ENCODE results near the gene U2AF1. TPM values are rescaled to one million over a fixed set of nuclear protein-coding genes. Genes with fewer than 3 reads are reported as not detected.
"Not testable (repeated sequence)": the region's sequence is repeated elsewhere in the genome, so short reads cannot be mapped to it uniquely, and the experiment has no call there.

Gene U2AF1, protein sequence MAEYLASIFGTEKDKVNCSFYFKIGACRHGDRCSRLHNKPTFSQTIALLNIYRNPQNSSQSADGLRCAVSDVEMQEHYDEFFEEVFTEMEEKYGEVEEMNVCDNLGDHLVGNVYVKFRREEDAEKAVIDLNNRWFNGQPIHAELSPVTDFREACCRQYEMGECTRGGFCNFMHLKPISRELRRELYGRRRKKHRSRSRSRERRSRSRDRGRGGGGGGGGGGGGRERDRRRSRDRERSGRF
- polyA plus RNA-seq (2013, experiment 1 of 4) = 214 TPM
- 214 TPM for polyA plus RNA-seq (2013, experiment 2 of 4)
- polyA plus RNA-seq (2013, experiment 3 of 4) = 107 TPM
- 124 TPM for polyA plus RNA-seq (2013, experiment 4 of 4)

DNA sequence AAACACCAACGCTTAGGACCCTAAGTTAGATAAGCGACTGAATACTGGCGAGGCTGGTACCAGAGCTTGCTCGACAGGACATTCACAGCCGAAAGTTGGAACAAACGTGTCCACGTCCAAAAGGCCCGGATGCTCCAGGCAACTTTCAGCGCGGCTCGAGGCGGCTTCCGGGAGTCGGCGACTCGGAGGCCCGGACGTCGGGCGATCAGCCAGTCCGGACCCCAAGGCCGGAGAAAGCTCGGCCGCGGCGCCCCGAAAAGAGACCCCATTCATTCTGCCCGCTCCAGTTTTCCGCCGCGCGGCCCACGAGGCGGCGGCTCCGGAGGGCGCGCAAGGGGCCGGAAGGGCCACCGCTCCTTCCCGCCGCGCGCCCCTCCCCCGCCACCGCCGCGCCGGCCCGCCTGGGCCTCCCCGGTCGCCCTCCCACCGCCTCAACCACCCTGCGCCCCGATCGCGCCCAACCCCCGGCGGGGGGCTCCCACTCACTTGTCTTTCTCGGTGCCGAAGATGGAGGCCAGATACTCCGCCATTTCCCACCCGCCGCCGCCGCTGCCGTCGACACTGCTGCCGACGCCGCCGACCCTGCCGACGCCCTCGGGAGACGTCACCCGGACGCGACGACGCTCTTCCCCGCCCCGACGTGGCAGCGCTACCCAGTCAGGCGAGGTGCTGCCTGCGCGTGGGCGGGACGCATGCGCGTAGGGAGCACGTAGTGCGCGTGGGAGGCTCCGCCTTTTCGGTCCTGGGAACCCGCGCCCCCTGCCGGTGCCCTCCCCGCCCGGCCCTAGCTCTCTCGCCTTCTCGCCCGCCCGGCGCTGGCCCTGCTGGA lies at the start of gene U2AF1:
TSS of gene U2AF1 (minus strand) at position 606 of the 829 bp plus-strand sequence. CDS start at position 530, 76 bp downstream.
- peak within 1 kb of the TSS; percentile 37 for H3K4me3 ChIP-seq (ENCODE audit: insufficient read depth, low read depth, low read length)
- H3K36me3 ChIP-seq (ENCODE audit: control insufficient read depth, insufficient read depth, low read length); H3K4me1 ChIP-seq (ENCODE audit: control insufficient read depth, insufficient read depth, low read length); H3K27me3 ChIP-seq (ENCODE audit: control insufficient read depth, insufficient read depth, low read length, poor library complexity, severe bottlenecking); H3K9me3 ChIP-seq (ENCODE audit: control insufficient read depth, low read length); H3K27ac ChIP-seq (ENCODE audit: insufficient read depth, low read depth, low read length, poor library complexity, severe bottlenecking): not testable (repeated sequence)
- 0 to 1% methylated on average over 25 to 40 of the region's 107 CpGs for WGBS, 2 experiments

DNA sequence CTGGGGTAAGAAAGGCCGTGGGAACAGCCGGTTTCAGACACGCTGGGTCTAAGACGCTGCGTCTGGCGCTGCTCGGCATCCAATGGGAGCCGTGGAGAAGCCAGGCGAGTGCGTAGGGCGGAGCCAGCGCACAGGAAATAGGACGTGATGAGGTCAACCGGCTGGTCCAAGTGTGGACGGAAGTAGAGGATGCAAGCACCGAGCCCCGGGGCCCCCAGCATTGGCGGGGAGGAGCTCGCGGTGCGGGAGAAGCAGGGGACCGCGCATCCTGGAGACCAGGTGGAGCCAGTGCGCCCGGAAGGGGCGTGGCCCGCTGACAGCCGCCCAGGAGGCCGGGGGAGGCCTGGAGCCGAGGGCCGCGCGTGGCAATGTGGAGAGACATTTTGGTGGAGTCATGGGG lies 46.2 kb upstream of the U2AF1 start:
- WGBS, 2 experiments = no CpG with 5 or more reads among the region's 33 CpGs

DNA sequence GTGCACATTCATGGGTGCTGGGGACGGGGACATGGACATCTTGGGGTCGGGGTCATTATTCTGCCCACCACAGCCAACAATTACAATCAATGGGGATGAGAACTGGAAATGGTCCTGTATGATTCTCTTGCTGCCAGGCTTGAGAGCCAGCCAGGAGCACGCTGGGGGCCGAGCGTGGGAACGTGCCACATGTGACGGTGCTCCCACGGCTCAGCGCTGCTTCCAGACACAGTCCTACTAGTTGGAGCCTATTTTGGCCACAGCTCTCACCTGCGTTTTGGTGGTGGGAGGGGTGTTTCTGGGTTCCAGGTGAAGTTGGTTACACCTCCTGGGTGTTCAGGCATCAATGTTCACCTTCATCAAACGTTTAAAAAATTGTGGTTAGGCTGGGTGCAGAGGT lies 42.0 kb upstream of the U2AF1 start:
- H3K36me3 ChIP-seq (ENCODE audit: control insufficient read depth, insufficient read depth, low read length); H3K9me3 ChIP-seq (ENCODE audit: control insufficient read depth, low read length); H3K4me1 ChIP-seq (ENCODE audit: control insufficient read depth, insufficient read depth, low read length); H3K4me3 ChIP-seq (ENCODE audit: insufficient read depth, low read depth, low read length); H3K27ac ChIP-seq (ENCODE audit: insufficient read depth, low read depth, low read length, poor library complexity, severe bottlenecking); H3K27me3 ChIP-seq (ENCODE audit: control insufficient read depth, insufficient read depth, low read length, poor library complexity, severe bottlenecking): not testable (repeated sequence)
- no CpG with 5 or more reads among the region's 11 CpGs for WGBS, 2 experiments

More for the DNA sequence above, 46.2 kb upstream of the U2AF1 start:
- not testable (repeated sequence) for H3K4me3 ChIP-seq (ENCODE audit: insufficient read depth, low read depth, low read length); H3K36me3 ChIP-seq (ENCODE audit: control insufficient read depth, insufficient read depth, low read length); H3K27me3 ChIP-seq (ENCODE audit: control insufficient read depth, insufficient read depth, low read length, poor library complexity, severe bottlenecking); H3K4me1 ChIP-seq (ENCODE audit: control insufficient read depth, insufficient read depth, low read length); H3K27ac ChIP-seq (ENCODE audit: insufficient read depth, low read depth, low read length, poor library complexity, severe bottlenecking); H3K9me3 ChIP-seq (ENCODE audit: control insufficient read depth, low read length)

DNA sequence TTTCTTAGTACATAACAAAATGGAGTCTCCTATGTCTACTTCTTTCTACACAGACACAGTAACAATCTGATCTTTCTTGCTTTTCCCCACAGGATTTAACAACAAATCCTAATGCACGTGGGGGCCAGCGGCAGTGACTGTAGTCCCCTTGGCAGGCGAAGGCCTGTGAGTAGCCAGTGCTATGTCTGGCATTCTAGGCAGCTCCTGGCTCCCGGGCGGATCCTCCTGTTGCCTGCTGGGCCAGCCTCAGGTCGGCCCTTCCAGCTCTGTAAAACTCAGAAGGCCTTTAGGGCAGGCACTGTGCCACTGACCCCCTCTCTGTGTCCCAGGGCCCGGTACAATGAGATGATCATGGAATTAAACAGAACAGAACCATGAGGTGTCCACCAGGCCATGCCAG lies 40.6 kb upstream of the U2AF1 start:
- H3K9me3 ChIP-seq (ENCODE audit: control insufficient read depth, low read length); H3K4me1 ChIP-seq (ENCODE audit: control insufficient read depth, insufficient read depth, low read length); H3K4me3 ChIP-seq (ENCODE audit: insufficient read depth, low read depth, low read length); H3K27ac ChIP-seq (ENCODE audit: insufficient read depth, low read depth, low read length, poor library complexity, severe bottlenecking); H3K27me3 ChIP-seq (ENCODE audit: control insufficient read depth, insufficient read depth, low read length, poor library complexity, severe bottlenecking); H3K36me3 ChIP-seq (ENCODE audit: control insufficient read depth, insufficient read depth, low read length): not testable (repeated sequence)
- WGBS, 2 experiments = no CpG with 5 or more reads among the region's 7 CpGs

DNA sequence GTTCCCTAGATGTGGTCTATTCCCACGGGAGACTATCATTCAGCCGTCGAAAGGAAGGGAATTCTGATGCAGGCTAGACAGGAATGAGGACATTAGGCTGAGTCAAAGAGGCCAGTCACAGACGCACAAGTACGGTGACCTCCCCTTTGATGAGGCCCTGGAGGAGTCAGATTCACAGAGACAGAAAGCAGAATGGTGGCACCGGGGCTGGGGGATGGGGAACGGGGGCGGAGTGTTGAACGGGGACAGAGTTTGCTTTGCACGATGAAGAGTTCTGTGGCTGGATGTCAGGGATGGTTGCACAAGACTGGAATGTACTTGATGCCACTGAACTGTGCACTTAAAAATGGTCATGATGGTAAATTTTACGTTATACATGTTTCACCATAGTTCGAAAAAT lies 39.3 kb upstream of the U2AF1 start:
- H3K4me3 ChIP-seq (ENCODE audit: insufficient read depth, low read depth, low read length); H3K4me1 ChIP-seq (ENCODE audit: control insufficient read depth, insufficient read depth, low read length); H3K27me3 ChIP-seq (ENCODE audit: control insufficient read depth, insufficient read depth, low read length, poor library complexity, severe bottlenecking); H3K9me3 ChIP-seq (ENCODE audit: control insufficient read depth, low read length); H3K27ac ChIP-seq (ENCODE audit: insufficient read depth, low read depth, low read length, poor library complexity, severe bottlenecking); H3K36me3 ChIP-seq (ENCODE audit: control insufficient read depth, insufficient read depth, low read length): not testable (repeated sequence)
- no CpG with 5 or more reads among the region's 12 CpGs for WGBS, 2 experiments

DNA sequence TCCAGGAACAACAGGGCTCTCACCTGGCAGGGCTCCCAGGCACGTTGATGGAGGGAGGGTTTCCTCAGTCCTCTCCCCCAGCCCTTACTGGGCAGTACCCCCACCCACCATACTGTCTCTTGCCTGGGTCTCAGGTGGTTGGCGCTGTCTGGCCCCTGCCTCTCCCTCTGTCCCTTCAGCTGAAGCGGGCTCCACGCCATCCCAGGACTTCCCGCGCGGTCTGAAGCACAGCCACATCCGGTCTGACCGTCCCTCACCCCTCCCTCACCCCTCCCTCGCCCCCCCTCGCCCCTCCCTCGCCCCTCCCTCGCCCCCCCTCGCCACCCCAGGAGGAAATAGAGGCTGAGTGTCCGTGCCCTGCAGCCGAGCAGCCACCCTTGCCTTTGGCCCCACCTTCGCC lies 34.0 kb upstream of the U2AF1 start:
- H3K36me3 ChIP-seq (ENCODE audit: control insufficient read depth, insufficient read depth, low read length); H3K4me1 ChIP-seq (ENCODE audit: control insufficient read depth, insufficient read depth, low read length); H3K27me3 ChIP-seq (ENCODE audit: control insufficient read depth, insufficient read depth, low read length, poor library complexity, severe bottlenecking); H3K27ac ChIP-seq (ENCODE audit: insufficient read depth, low read depth, low read length, poor library complexity, severe bottlenecking); H3K9me3 ChIP-seq (ENCODE audit: control insufficient read depth, low read length); H3K4me3 ChIP-seq (ENCODE audit: insufficient read depth, low read depth, low read length): not testable (repeated sequence)
- no CpG with 5 or more reads among the region's 17 CpGs for WGBS, 2 experiments

DNA sequence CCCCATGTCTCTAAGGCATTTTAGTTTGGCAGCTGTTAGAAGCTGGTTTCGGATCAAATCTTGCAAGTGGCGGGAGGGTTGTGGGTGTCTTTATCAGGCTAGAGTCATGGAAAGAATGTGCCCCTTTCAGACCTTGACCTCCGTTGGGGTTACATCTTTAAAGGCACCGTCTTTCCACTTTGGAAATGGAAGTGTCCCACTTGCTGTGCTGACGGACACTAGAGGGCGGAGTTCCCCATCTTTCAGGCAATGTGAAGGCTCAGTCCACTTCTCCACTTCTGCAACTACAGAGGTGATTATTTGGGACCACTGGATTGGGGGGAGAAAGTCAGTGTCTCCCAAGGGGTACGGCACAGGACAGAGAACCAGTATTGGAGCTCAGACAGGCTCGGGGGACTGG lies 31.6 kb upstream of the U2AF1 start:
- not testable (repeated sequence) for H3K27ac ChIP-seq (ENCODE audit: insufficient read depth, low read depth, low read length, poor library complexity, severe bottlenecking); H3K27me3 ChIP-seq (ENCODE audit: control insufficient read depth, insufficient read depth, low read length, poor library complexity, severe bottlenecking); H3K4me3 ChIP-seq (ENCODE audit: insufficient read depth, low read depth, low read length); H3K36me3 ChIP-seq (ENCODE audit: control insufficient read depth, insufficient read depth, low read length); H3K4me1 ChIP-seq (ENCODE audit: control insufficient read depth, insufficient read depth, low read length); H3K9me3 ChIP-seq (ENCODE audit: control insufficient read depth, low read length)
- no CpG with 5 or more reads among the region's 8 CpGs for WGBS, 2 experiments

DNA sequence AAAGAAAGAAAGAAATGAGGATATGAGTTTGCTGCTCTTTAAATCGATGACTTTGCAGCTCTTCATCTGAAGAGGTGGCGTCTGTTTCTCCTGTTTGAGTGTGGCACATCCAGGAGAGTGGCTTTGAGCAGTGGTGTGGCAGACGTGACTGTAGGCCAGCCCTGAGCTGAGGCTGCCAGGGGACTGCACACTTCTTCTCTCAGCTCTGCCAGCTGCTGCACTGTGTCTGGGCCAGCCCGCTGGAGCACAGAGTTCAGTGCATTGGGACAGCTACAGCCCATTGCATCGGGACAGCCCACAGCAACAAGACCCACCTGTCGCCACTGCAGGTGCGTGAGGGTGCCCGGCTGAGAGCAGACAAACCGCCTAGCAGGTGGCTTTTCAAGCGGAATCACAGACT lies 27.1 kb upstream of the U2AF1 start:
- not testable (repeated sequence) for H3K9me3 ChIP-seq (ENCODE audit: control insufficient read depth, low read length); H3K4me3 ChIP-seq (ENCODE audit: insufficient read depth, low read depth, low read length); H3K4me1 ChIP-seq (ENCODE audit: control insufficient read depth, insufficient read depth, low read length); H3K36me3 ChIP-seq (ENCODE audit: control insufficient read depth, insufficient read depth, low read length); H3K27ac ChIP-seq (ENCODE audit: insufficient read depth, low read depth, low read length, poor library complexity, severe bottlenecking); H3K27me3 ChIP-seq (ENCODE audit: control insufficient read depth, insufficient read depth, low read length, poor library complexity, severe bottlenecking)
- whole genome bisulfite sequencing, 2 experiments = no CpG with 5 or more reads among the region's 10 CpGs

DNA sequence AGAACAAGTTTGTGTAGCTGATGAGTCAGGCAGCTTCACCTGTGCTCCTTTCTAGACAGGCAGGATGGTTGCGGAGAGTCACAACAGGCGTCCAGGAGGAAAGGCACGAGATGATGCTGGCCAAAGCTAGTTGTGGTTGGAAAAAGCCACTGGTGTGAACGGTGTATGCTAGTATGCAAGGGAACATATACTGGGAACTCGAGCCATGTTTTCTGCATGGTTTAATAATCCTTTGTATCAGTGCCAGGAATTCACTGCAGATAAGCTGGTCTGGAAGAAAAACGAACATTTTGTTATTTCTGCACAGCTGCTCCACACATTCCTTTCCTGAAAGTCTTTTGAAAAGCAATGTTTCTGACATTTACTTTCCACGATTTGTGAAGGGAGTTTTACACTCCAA lies 22.7 kb upstream of the U2AF1 start:
- not testable (repeated sequence) for H3K9me3 ChIP-seq (ENCODE audit: control insufficient read depth, low read length); H3K36me3 ChIP-seq (ENCODE audit: control insufficient read depth, insufficient read depth, low read length); H3K4me1 ChIP-seq (ENCODE audit: control insufficient read depth, insufficient read depth, low read length); H3K4me3 ChIP-seq (ENCODE audit: insufficient read depth, low read depth, low read length); H3K27me3 ChIP-seq (ENCODE audit: control insufficient read depth, insufficient read depth, low read length, poor library complexity, severe bottlenecking); H3K27ac ChIP-seq (ENCODE audit: insufficient read depth, low read depth, low read length, poor library complexity, severe bottlenecking)
- no CpG with 5 or more reads among the region's 7 CpGs for WGBS, 2 experiments

DNA sequence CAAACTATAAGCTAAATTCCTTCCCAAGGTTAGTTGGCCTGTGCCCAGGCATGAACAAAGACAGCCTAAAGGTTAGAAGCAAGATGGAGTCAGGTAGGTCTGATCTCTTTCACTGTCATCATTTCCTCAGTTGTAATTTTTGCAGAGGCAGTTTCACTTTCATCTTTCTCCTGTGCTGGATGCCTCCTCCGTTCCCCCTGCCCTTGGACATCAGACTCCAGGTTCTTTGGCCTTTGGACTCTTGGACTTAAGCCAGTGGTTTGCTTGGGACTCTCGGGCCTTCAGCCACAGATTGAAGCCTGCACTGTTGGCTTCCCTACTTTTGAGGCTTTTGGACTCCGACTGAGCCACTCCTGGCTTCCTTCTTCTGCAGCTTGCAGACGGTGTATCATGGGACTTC lies 8.6 kb upstream of the U2AF1 start:
- not testable (repeated sequence) for H3K9me3 ChIP-seq (ENCODE audit: control insufficient read depth, low read length); H3K4me3 ChIP-seq (ENCODE audit: insufficient read depth, low read depth, low read length); H3K27me3 ChIP-seq (ENCODE audit: control insufficient read depth, insufficient read depth, low read length, poor library complexity, severe bottlenecking); H3K36me3 ChIP-seq (ENCODE audit: control insufficient read depth, insufficient read depth, low read length); H3K27ac ChIP-seq (ENCODE audit: insufficient read depth, low read depth, low read length, poor library complexity, severe bottlenecking); H3K4me1 ChIP-seq (ENCODE audit: control insufficient read depth, insufficient read depth, low read length)
- no CpG with 5 or more reads among the region's 4 CpGs for WGBS, 2 experiments

All from ectodermal cell (in vitro differentiated cells).